D721Med (cell line): Measurements from ENCODE around the gene RPL36.
A peak's percentile ranks its signal among the peaks of the same experiment; 100 is the strongest.
"Not testable (repeated sequence)": the region's sequence is repeated elsewhere in the genome, so short reads cannot be mapped to it uniquely, and the experiment has no call there.

Experiments used
- DNase-seq: peaks from one replicate; pipeline ENCODE4 v3.0.0; 2011; ENCODE audit warnings: low spot score; ENCODE audit not compliant: insufficient read length
- FAIRE-seq: peaks from 2 replicates; lab custom pipeline; 2011; peaks lifted over from hg19 to GRCh38; lab: Jason Lieb, UNC
- TF ChIP-seq, protein P1 (sequence below): IDR thresholded peaks from 2 replicates; pipeline ENCODE4 v1.5.1; 2012; ENCODE audit warnings: mild to moderate bottlenecking, control low read depth; ENCODE audit not compliant: insufficient read depth; ENCODE audit errors: missing control alignments

RPL36 gene

DNA sequence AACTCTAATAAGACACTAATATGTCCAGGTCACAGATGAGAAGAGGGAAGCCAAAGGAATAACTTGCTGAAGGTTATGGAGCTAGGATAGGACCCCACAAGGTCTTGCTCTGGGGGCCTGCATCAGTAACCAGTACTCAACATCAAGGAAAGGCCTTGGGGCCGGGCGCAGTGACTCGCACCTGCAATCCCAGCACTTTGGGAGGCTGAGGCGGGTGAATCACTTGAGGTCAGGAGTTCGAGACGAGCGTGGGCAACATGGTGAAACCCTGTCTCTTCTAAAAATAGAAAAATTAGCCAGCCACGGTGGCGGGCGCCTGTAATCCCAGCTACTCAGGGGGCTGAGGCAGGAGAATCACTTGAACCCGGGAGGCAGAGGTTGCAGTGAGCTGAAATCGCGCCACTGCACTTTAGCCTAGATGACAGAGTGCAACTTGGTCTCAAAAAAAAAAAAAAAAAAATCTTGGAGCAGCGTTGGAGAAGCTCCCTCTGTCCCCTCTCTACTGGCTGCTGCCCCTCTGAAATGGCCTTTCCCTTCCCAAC, 28.0 kb downstream of the RPL36 start:
- TF ChIP-seq, protein P1, sequence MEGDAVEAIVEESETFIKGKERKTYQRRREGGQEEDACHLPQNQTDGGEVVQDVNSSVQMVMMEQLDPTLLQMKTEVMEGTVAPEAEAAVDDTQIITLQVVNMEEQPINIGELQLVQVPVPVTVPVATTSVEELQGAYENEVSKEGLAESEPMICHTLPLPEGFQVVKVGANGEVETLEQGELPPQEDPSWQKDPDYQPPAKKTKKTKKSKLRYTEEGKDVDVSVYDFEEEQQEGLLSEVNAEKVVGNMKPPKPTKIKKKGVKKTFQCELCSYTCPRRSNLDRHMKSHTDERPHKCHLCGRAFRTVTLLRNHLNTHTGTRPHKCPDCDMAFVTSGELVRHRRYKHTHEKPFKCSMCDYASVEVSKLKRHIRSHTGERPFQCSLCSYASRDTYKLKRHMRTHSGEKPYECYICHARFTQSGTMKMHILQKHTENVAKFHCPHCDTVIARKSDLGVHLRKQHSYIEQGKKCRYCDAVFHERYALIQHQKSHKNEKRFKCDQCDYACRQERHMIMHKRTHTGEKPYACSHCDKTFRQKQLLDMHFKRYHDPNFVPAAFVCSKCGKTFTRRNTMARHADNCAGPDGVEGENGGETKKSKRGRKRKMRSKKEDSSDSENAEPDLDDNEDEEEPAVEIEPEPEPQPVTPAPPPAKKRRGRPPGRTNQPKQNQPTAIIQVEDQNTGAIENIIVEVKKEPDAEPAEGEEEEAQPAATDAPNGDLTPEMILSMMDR, result no peak
- no peak for DNase-seq
- FAIRE-seq, result no peak

DNA sequence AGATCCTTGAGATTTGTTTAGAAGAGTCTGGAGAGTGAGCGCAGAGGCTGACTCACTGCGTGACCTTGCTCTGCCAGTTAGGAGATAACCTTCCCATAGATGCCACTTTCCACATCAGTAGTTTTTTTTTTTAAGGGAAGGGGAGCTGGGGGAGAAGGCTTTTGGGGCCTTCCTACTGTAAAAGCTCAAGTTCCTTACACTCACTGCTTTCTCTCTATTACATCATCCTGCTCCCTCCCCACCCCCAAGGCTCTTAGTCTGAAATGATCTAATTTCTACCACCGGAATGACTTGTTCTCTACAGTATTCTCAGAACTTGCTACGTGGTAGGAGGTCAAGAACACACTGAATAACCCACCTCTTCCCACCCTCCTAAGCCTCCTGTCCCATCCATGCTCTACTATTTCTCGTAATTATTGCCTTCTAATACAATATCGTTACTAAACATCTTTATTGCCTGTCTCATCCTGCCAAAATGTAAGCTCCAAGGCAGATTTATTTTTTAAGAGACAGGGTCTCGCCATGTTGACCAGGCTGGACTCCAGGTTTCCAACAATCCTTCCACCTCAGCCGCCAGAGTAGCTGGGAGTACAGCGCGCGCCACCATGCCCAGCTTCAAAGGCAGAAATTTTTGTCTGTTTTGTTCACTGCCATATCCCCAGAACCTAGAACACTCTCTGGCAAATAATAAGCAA, 28.6 kb downstream of the RPL36 start:
- DNase-seq (no peak), FAIRE-seq (no peak)
- TF ChIP-seq, protein P1, result no peak

- TF ChIP-seq, protein P1, result no peak
- FAIRE-seq (no peak), DNase-seq (no peak)
Observed at GRCh38 chr19:5719274-5719960, 29.3 kb downstream of the RPL36 start.

- FAIRE-seq, result no peak
- TF ChIP-seq, protein P1, result peak; percentile 78
- peak; percentile 97 for DNase-seq
Observed at GRCh38 chr19:5719961-5720790, 30.1 kb downstream of the RPL36 start, which contains the start of the genes CATSPERD and LONP1. CATSPERD (plus strand) TSS chr19:5720637; CDS start chr19:5720738, 101 bp downstream. LONP1 (minus strand) TSS chr19:5720146; CDS start chr19:5720132, 14 bp downstream.

DNA sequence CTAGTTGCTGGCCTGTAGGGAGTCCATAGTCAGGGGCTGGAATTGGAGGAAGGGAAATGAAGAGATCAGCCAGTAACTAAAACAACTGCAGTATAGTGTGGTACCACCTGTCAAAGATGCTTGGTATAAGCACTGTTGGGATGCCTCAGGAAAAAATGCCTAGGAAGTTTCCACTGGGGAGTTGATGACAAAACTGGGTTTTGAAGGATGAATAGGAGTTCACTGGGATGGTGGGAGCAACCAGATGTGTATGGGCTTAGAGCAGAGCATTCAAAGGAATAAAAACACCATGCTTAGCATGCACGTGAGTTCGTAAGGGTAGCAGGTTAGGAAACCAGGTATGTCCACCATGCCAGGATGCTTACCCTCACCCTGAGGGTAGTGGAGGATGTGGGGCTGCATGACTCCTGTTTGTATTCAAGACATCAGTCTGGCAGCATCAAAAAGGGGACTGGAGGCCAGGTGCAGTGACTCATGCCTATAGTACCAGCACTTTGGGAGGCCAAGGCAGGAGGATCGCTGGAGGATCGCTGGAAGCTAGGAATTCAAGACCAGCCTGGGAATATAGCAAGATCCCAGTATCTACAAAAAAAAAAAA, 37.5 kb downstream of the RPL36 start:
- no peak for FAIRE-seq
- no peak for DNase-seq
- TF ChIP-seq, protein P1, result no peak

DNA sequence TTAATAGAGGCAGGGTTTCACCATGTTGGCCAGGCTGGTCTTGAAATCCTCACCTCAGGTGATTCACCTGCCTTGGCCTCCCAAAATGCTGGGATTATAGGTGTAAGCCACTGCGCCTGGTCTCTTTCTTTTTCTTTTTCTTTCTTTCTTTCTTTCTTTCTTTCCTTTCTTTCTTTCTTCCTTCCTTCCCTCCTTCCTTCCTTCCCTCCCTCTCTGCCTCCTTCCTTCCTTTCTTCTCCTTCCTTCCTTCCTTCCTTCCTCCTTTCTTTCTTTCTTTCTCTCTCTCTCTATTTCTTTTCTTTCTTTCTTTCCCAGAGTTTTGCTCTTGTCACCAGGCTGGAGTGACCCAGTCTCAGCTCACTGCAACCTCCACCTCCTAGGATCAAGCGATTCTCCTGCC, 43.1 kb downstream of the RPL36 start:
- not testable (repeated sequence) for FAIRE-seq, DNase-seq

GRCh38 chr19:5738423-5738822, 48.3 kb downstream of the RPL36 start:
- DNase-seq, result no peak
- no peak for FAIRE-seq
- TF ChIP-seq, protein P1, result no peak
